Measurements from ENCODE around the gene SEC31A. TPM values are rescaled to one million over a fixed set of nuclear protein-coding genes. Genes with fewer than 3 reads are reported as not detected.

The SEC31A gene
- total and polyA plus RNA-seq, 2 donors (not counting 1 experiment from before 2014, with no cell fraction given) = 52.7 to 134 TPM

DNA sequence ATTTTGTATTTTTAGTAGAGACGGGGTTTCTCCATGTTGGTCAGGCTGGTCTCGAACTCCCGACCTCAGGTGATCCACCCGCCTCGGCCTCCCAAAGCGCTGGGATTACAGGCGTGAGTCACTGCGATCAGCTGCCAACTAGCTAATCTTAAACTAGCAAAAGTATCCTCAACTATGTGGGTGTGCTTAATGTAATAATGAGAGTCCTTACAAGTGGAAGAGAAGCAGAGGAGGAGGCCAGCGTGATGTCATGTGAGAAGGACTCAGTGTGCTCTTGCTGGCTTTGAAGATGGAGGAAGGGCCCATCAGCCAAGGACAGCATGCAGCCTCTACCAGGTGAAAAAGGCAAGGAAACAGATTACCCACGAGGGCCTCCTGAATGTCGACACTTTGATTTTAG lies 111.9 kb downstream of the SEC31A start:
- intact Hi-C loops (cut with micrococcal nuclease) = no loop called here
- Histone ChIP-seq H3K79me2 (ENCODE audit: control insufficient read depth, insufficient read depth, low read length) (no peaks in the 10 kb centered on the region), H2AFZ (ENCODE audit: insufficient read depth, low read depth, low read length, poor library complexity, severe bottlenecking) (no peak overlapping the region), H3K36me3 (replicated peaks in 1 of 2; ENCODE audit: control extremely low read depth in 1 of 2, control insufficient read depth in 1 of 2, extremely low read depth in 1 of 2, insufficient read depth in 2 of 2, low read length in 1 of 2) (no peaks in the 10 kb centered on the region), H3K9me3 (ENCODE audit: control extremely low read depth in 1 of 3, control insufficient read depth in 2 of 3, insufficient read depth in 1 of 3, low read length in 2 of 3) (no peaks in the 10 kb centered on the region), H3K4me3 (ENCODE audit: control extremely low read depth in 1 of 5, extremely low read depth in 1 of 5, insufficient read depth in 1 of 5, low read depth in 2 of 5, low read length in 4 of 5) (no peak overlapping the region), H3K4me2 (replicated peaks; ENCODE audit: low read depth, low read length, poor library complexity, severe bottlenecking) (no peak overlapping the region), H3K27ac (ENCODE audit: low read length in 2 of 2) (no peak overlapping the region), H4K20me1 (ENCODE audit: control insufficient read depth, insufficient read depth, low read length, poor library complexity, severe bottlenecking) (no peaks in the 10 kb centered on the region), H3K4me1 (ENCODE audit: control insufficient read depth in 2 of 2, insufficient read depth in 2 of 2, low read length in 2 of 2) (no peaks in the 10 kb centered on the region), H3K27me3 (replicated peaks in 1 of 4; ENCODE audit: control extremely low read depth in 1 of 4, control insufficient read depth in 3 of 4, insufficient read depth in 4 of 4, low read length in 3 of 4) (no peaks in the 10 kb centered on the region), H3K9ac (ENCODE audit: low read length) (no peak overlapping the region)
- no peak overlapping the region for H3K27ac Mint-ChIP-seq
- whole genome bisulfite sequencing (ENCODE audit: insufficient coverage) = 79% methylated on average over 3 of the region's 11 CpGs
- H3K4me1 Mint-ChIP-seq = no peaks in the 10 kb centered on the region
- no peak for TF ChIP-seq EZH2 (IDR thresholded peaks at IDR 0.05; ENCODE audit: borderline replicate concordance, insufficient read depth, low read depth, low read length, poor library complexity, severe bottlenecking)
- TF ChIP-seq, protein P1, sequence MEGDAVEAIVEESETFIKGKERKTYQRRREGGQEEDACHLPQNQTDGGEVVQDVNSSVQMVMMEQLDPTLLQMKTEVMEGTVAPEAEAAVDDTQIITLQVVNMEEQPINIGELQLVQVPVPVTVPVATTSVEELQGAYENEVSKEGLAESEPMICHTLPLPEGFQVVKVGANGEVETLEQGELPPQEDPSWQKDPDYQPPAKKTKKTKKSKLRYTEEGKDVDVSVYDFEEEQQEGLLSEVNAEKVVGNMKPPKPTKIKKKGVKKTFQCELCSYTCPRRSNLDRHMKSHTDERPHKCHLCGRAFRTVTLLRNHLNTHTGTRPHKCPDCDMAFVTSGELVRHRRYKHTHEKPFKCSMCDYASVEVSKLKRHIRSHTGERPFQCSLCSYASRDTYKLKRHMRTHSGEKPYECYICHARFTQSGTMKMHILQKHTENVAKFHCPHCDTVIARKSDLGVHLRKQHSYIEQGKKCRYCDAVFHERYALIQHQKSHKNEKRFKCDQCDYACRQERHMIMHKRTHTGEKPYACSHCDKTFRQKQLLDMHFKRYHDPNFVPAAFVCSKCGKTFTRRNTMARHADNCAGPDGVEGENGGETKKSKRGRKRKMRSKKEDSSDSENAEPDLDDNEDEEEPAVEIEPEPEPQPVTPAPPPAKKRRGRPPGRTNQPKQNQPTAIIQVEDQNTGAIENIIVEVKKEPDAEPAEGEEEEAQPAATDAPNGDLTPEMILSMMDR (IDR thresholded peaks at IDR 0.05) = no peak
- no peak overlapping the region for H3K4me3 Mint-ChIP-seq
- no peaks in the 10 kb centered on the region for H3K27me3 Mint-ChIP-seq
- ATAC-seq (ENCODE audit: low read depth) = no peak
- DNase-seq = no peak
- H3K9me3 Mint-ChIP-seq (ENCODE audit: insufficient read depth) = peaks cover 2% of the 10 kb centered on the region
- CTCF ChIA-PET = no interaction called here
- POLR2A ChIA-PET = no interaction called here

DNA sequence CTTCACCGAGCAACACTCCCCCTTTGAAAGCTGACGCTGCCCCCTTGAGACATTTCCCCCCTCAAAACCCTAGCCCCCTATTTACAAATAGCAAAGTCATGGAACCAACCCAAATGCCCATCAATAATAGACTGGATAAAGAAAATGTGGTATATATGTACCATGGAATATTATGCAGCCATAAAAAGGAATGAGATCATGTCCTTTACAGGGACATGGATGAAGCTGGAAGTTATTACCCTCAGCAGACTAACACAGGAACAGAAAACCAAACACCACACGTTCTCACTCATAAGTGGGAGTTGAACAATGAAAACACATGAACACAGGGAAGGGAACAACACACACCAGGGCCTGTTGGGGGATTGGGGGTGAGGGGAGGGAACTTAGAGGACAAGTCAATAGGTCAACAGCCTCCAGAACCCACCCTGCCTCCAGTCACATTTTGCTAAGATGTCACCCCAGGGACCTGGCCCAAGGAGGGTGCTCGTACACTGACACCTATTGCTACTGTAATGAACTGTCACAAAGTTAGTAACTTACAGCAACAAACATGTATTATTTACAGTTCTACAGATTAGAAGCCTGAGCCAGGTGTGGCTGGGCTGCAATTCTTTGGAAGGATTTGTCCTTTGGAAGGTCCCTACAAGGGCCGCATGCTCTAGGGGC lies 113.0 kb downstream of the SEC31A start:
- ChIA-PET CTCF (interaction anchor here (0.7 kb wide), 1 partner anchor 1524 kb away, joined by 4 read pairs; no protein-coding TSS in a partner anchor), POLR2A (no interaction called here)
- no peaks in the 10 kb centered on the region for H4K20me1 ChIP-seq (ENCODE audit: control insufficient read depth, insufficient read depth, low read length, poor library complexity, severe bottlenecking)
- H3K9me3 ChIP-seq (ENCODE audit: control extremely low read depth in 1 of 3, control insufficient read depth in 2 of 3, insufficient read depth in 1 of 3, low read length in 2 of 3) = no peaks in the 10 kb centered on the region
- H3K4me3 ChIP-seq (ENCODE audit: control extremely low read depth in 1 of 5, extremely low read depth in 1 of 5, insufficient read depth in 1 of 5, low read depth in 2 of 5, low read length in 4 of 5) = no peak overlapping the region
- TF ChIP-seq, protein P1 (IDR thresholded peaks at IDR 0.05) = no peak
- no peak for TF ChIP-seq EZH2 (IDR thresholded peaks at IDR 0.05; ENCODE audit: borderline replicate concordance, insufficient read depth, low read depth, low read length, poor library complexity, severe bottlenecking)
- H3K4me2 ChIP-seq (replicated peaks; ENCODE audit: low read depth, low read length, poor library complexity, severe bottlenecking) = no peak overlapping the region
- no peaks in the 10 kb centered on the region for H3K27me3 ChIP-seq (replicated peaks in 1 of 4; ENCODE audit: control extremely low read depth in 1 of 4, control insufficient read depth in 3 of 4, insufficient read depth in 4 of 4, low read length in 3 of 4)
- H3K27ac ChIP-seq (ENCODE audit: low read length in 2 of 2) = no peak overlapping the region
- H3K9ac ChIP-seq (ENCODE audit: low read length) = no peak overlapping the region
- ATAC-seq (ENCODE audit: low read depth) = no peak
- H3K4me1 ChIP-seq (ENCODE audit: control insufficient read depth in 2 of 2, insufficient read depth in 2 of 2, low read length in 2 of 2) = no peaks in the 10 kb centered on the region
- no peak for DNase-seq
- peaks cover 2% of the 10 kb centered on the region for H3K9me3 Mint-ChIP-seq (ENCODE audit: insufficient read depth)
- 98% methylated on average over 3 of the region's 5 CpGs for WGBS (ENCODE audit: insufficient coverage)
- H3K27ac Mint-ChIP-seq = no peak overlapping the region
- no peaks in the 10 kb centered on the region for H3K27me3 Mint-ChIP-seq
- no peak overlapping the region for H2AFZ ChIP-seq (ENCODE audit: insufficient read depth, low read depth, low read length, poor library complexity, severe bottlenecking)
- no peak overlapping the region for H3K4me3 Mint-ChIP-seq
- H3K79me2 ChIP-seq (ENCODE audit: control insufficient read depth, insufficient read depth, low read length) = no peaks in the 10 kb centered on the region
- no peaks in the 10 kb centered on the region for H3K4me1 Mint-ChIP-seq
- no peaks in the 10 kb centered on the region for H3K36me3 ChIP-seq (replicated peaks in 1 of 2; ENCODE audit: control extremely low read depth in 1 of 2, control insufficient read depth in 1 of 2, extremely low read depth in 1 of 2, insufficient read depth in 2 of 2, low read length in 1 of 2)
- intact Hi-C loops (cut with micrococcal nuclease) = no loop called here

Measured in B cell (primary cell).